GM04503 (cell line): ENCODE measurements around the gene SYCP2.

Source experiments
- DNase-seq: peaks from one replicate; pipeline ENCODE4 v3.0.0-alpha.2; 2012; ENCODE audit warnings: low read depth

Gene SYCP2

DNA sequence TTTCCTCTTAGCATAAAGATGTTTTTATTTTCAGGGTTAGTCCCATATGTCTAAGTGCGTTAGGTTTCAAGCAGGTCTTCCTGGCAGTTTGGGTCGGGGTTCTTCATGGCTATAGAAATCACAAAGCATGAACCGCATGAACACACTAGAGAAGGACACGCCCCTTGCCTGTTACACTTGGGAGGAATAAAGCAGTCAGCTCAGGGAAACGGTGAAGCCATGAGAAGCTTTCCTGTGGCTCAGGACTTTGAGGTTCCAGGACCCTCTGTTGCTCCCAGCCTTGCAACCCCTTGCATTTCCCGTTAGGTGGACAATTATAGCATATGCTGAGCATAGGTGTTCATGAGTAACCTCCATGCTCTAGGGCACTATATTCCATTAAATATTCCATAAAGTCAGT is 96.7 kb downstream of the SYCP2 start:
- DNase-seq = no peak

DNA sequence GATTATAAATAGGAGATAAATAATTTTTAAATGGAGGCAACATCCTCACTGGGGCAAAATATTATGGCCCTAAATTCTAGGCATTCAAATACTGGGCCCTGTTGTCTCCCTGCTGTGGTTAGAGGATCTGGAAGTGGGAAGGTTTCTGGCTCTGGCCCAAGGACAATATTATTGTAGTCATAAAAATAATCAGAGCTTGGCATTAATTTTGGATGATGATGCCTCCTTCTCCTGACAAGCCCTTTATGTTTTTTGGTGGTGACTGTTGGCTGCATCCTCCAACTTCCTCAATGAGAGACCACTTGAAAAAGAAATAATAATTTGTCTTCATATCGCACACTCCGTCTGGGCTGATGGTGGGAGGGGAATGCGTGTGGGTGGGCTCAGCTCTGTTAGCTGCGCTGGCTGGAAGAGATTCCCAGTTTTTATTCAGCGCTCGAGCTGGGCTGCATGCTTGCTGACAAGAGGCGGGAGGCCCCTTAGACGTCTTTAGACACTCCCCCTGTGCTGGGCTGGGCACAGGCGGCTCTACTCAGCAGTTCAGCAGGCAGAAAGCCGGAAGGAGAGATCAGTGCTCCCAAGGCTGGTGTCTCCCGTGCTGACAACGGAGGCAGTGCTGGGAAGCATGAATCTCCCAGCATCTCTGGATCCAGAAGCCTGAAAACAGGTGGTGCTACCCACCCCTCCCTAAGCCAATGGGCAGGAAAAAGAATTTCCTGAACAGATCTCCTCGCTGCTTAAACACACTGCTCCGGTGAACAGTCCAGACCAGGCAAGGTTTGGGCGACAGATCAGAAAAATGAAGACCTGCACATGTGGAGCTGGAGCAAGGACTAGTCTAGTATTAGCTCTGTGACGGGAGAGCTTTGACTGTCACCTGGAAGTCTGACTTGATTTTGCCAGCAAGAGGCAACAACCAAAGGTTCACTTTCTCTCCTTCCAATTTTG is 97.7 kb downstream of the SYCP2 start:
- DNase-seq = peak; percentile 6

DNA sequence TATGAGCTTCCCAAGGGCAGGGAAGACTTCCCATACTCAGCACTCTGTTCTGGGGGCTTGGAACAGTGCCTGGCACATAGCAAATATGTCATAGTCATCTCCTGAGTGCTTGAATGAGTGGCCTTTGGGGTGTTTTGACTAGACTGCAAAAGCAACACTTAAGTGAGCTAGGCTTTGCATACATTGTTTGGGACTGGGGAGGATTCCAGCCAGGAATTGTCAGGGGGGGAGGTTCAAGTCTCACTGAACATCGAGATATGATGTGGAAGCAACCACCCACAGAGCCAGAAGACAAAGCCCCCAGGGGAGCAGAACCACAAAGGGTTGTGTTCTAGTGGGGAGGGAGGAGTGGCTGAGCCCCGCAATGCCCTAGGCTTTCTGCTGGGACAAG is 98.4 kb downstream of the SYCP2 start:
- no peak for DNase-seq

DNA sequence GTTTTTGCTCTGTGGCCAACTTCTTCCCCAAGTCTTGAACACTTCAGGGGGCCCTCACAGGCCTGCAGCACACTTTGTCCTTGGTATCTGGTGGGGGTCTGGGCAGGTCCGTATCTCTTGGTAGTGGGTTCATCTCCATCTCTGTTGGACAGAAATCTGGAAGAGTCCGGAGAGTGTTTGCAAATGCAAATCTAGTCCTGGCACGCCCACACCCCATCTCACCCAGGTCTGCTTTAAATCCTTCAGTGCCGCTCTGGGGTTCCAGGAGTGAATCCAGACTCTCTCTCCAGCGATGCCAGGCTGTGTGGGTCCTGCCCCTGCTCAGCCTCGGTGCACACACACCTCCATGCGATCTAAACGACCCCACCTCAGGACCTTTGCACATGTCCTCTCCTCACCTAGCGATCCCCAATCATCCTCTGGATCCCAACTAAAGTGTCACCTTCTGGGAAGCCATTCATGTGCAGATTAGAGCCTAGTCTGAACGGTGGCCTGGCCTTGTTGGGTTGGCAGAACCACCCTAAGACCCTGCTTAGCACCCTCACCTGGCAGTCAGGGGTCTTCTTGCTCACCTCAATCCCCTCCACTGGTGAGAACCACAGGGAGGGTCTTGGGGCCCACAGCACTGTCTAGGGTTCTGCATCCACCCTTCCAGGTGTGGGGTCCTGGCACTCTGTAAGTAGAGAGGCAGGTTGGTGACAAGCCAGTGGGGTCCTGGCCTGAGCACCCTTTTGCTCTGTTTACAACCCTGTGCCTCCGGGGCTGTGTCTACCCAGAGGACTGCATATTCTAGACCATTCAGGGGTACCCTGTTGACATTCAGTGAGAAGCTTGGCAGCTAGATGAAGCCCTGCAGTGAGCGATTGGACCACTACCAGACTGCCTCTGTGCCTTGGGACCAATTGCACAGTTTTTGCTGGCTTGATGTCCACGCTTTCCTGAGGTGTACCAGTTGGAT is 100.8 kb downstream of the SYCP2 start:
- DNase-seq = no peak

GRCh38 chr20:59831916-59832270 is 101.5 kb downstream of the SYCP2 start:
- no peak for DNase-seq

DNA sequence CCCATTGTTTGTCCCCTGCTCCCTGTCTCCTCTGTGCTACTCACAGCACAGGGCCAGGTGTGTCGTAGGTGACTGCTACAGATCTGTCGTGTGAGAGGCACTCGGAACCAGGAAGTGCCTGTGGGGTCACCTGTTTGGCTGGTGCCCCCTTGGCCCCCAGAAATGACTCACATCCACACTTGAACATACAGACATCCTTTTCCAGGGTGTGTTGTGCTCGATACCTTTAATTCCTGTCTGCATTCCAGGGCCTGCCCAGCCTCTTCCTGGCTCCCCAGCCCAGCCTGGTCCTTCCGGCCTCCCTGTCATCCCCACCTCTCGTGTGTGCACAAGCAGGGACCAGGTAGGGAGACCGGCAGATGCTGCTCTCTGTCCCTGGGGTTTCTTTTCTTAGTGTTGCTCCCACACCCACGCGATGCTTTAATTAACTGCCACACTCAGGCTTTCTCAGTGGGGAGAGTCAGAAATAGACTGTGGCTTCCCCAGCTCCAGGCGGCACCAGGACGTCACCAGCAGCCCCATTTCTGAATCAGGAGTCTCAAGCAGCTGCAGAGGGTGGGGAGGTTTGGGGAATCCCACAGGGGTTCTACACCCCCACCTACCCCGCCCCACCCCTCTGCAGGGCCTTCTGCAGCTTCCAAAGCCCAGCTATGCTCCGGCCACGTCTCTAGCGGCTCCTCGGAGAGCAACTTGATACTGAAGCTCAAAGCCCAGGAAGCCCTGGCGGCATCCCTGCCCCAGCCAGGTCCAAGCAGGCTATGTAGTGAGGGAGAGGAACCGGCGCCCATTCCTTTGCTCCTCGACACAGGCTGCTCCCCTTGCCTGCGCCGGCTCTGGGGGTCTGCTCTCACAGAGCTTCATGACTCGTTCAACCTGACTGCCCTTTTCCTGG is 102.2 kb downstream of the SYCP2 start:
- DNase-seq = no peak

- no peak for DNase-seq
Measured at GRCh38 chr20:59830665-59831023, 102.8 kb downstream of the SYCP2 start.

DNA sequence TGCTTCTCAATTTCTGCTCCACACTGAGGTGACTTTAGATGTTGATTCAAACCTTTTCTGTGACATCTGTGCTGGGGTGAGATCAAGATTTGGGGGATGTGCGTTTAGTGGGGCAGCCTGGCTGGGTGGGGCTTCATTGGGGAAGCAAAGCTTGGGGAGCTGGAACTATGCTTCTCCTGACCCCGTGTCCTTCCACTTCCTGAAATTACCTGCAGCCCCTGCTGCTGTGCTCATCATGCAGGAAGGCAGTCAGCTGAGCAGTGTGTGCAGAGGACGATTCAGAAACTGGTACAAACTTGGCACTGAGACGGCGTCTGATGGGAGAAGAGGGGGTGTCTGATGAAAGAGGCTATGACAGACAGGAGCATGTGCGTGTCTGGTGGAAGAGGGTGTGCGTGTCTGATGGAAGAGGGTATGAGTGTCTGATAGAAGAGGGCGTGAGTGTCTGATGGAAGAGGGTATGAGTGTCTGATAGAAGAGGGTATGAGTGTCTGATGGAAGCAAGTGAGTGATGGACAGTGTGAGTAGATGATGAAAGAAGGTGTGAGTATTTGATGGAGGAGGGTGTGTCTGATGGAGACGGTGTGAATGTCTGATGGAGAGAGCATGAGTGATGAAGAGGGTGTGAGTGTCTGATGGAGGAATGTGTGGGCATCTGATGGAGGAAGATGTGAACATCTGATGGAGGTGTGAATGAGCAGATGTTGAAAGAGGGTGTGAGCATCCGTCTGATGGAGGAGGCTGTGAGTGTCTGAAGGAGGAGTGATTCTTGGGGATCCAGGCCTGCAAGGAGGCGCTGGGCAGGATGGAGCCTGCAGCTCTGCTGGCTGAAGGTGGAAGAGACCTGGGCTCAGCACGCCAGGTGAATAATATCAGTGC is 103.4 kb downstream of the SYCP2 start:
- no peak for DNase-seq

DNA sequence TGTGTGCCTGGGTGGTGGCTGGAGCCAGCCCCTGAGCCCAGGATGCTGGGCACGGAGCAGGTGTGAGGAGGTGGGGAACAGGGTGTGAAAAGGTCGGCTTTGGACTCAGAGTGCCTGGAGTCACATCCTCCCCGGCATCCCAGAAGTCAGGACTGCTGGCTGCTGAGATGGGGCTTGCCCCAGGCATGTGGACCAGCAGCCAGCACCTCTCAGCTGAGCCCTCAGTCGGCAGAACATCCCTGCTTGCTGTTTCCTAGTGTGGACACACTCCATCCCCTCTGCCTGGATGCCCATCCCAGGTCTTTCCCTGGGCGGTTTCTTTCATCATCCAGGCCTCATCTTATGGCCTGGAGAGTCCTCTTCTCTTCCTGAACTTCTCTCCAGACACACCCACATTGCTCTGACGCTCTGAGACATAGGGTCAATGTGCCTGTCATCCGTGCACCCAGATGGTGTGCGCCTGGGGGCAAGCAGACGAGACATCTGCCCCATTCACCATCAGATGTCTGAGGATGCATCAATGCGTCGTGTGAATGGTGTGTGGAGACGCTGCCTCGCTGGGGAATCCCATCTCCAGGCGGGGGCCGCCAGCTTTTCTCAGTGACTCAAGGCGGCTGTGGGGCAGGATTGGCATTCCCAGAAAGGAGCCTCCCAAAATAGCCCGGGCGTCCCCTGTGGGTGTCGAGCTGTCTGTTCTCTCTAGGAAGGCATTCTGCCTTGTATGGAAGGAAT is 104.2 kb downstream of the SYCP2 start:
- no peak for DNase-seq

- no peak for DNase-seq
Measured at GRCh38 chr20:59828125-59829053, 105.0 kb downstream of the SYCP2 start.

DNA sequence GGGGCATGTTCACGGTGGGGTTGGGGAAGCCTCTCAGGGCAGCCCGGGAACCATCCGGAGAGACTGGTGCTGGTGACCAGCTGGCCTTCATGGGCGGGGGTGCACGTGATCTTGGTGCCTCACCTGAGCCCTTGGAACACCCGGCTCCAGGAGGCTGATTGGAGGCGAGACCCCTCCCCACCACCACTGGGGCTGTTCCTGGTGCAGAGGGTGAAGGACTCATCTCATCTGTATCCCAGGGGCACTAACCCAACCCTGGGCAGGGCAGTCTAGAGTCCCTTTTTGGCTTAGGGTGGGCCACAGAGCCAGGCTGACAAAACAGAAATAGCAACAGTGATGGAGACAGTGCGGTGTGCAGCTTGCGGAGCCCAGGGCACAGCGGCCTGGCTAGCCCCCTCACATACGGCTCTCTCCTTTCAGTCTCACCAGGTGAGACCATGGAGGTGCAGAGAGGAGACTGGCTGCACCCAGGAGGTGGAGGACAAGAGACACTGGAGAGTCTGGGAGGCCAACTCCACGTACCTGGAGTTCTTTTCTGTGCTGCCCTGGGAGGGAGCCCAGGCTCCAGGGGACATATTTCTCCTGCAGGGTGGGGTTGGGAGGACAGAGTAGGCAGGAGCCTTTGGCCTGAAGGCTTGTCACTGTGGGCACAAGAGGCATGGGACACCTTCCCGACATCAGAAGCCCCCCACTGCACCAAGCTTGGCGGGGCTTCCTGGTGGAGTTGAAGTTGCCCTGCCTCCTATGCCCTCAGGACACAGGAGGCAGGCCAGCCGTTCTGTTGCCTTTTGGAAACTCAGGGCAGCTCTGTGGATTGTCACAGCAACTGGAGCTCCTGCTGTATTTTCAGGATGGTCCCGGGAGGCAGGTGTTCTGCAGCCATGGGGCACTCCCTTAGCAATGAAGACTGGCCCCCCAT is 106.0 kb downstream of the SYCP2 start:
- DNase-seq = no peak

GRCh38 chr20:59825944-59826759 is 107.3 kb downstream of the SYCP2 start:
- no peak for DNase-seq

DNA sequence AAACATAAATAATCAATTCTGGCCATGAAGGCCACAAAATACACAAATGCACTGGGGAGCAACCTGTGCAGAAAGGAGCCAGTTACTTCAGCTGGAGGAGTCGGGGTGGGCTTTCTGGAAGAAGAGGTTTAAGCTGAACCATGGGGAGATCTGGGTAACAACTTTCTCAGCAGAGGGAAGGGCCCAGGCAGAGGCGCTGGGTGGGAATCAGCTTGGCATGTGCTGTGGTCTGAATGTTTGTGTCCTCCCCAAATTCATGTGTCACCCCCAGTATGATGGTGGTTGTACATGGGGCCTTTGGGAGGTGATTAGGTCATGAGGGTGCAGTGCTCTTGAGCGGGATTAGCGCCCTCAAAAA is 107.9 kb downstream of the SYCP2 start:
- DNase-seq = no peak

DNA sequence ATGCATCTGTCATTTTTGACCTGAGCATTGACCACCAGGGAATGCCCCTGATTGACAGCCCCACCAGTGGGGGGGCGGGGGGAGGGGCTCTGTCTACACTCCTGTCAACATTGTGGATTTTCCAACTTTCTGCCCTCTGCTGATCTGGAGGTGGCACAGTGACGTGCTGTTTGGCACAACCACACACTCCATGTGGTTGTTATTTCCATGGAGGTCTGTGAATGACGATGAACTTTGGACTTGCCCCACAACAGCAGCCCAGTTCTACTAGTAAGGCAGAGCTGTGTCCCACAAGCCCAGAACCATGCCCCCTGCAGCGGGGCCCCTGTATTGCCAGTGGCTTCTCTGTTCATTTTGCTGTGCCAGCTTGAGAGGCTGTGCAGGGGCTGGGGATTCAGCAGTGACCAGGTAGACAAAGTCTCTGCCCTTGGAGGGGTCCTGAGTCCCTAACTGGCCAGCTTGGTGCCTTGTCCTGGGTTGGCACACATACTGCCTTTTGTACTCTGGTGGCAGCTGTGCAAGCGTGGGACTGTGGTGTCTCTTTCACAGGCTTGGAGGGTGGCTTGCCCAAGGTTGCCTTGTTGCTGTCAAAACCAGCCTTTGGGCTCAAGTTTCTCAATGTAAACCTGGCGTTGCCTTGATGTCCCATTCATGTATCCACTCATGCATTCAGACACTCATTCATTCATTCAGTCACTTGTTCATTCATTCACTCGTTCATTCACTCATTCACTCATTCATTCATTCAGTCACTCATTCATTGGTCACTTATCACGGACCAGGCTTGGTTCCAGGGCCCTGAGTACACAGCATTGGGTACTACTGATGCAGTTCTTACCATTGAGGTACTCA is 108.5 kb downstream of the SYCP2 start:
- no peak for DNase-seq

- no peak for DNase-seq
Measured at GRCh38 chr20:59823491-59824259, 109.8 kb downstream of the SYCP2 start.

- DNase-seq = no peak
Measured at GRCh38 chr20:59823030-59823423, 110.4 kb downstream of the SYCP2 start.
